ENCODE measurements around the gene GRIN2C. TPM values are rescaled to one million over a fixed set of nuclear protein-coding genes. Genes with fewer than 3 reads are reported as not detected.

The GRIN2C gene
- total RNA-seq, 1 donor from 2014 or later: 0.12 TPM

- peaks cover 9% of the 10 kb centered on the region for H3K9me3 Mint-ChIP-seq (ENCODE audit: unreplicated experiment)
- TF ChIP-seq CTCF (IDR thresholded peaks at IDR 0.05; ENCODE audit: partially characterized antibody, unreplicated experiment): no peak
- no peak overlapping the region for H3K4me3 Mint-ChIP-seq (ENCODE audit: unreplicated experiment)
- H3K36me3 Mint-ChIP-seq (ENCODE audit: unreplicated experiment): no peaks in the 10 kb centered on the region
- DNase-seq: no peak
- H3K27ac Mint-ChIP-seq (ENCODE audit: unreplicated experiment): peak overlapping the region; percentile 31
- peaks cover 6% of the 10 kb centered on the region for H3K27me3 Mint-ChIP-seq (ENCODE audit: unreplicated experiment)
- H3K4me1 Mint-ChIP-seq (ENCODE audit: low read depth, unreplicated experiment): peaks cover 38% of the 10 kb centered on the region
These were observed 42.6 kb downstream of the GRIN2C start for GRCh38 chr17:74816905-74817620.

- no peak overlapping the region for H3K27ac Mint-ChIP-seq (ENCODE audit: unreplicated experiment)
- TF ChIP-seq CTCF (IDR thresholded peaks at IDR 0.05; ENCODE audit: partially characterized antibody, unreplicated experiment): peak; percentile 14
- peak; percentile 38 for DNase-seq
- peak overlapping the region; percentile 72 for H3K4me3 Mint-ChIP-seq (ENCODE audit: unreplicated experiment)
- H3K27me3 Mint-ChIP-seq (ENCODE audit: unreplicated experiment): peaks cover 6% of the 10 kb centered on the region
- peaks cover 34% of the 10 kb centered on the region for H3K4me1 Mint-ChIP-seq (ENCODE audit: low read depth, unreplicated experiment)
- peaks cover 9% of the 10 kb centered on the region for H3K9me3 Mint-ChIP-seq (ENCODE audit: unreplicated experiment)
- no peaks in the 10 kb centered on the region for H3K36me3 Mint-ChIP-seq (ENCODE audit: unreplicated experiment)
These were observed 43.9 kb downstream of the GRIN2C start for GRCh38 chr17:74815550-74816370.

- no peak for DNase-seq
- H3K27ac Mint-ChIP-seq (ENCODE audit: unreplicated experiment): no peak overlapping the region
- peaks cover 7% of the 10 kb centered on the region for H3K9me3 Mint-ChIP-seq (ENCODE audit: unreplicated experiment)
- H3K4me1 Mint-ChIP-seq (ENCODE audit: low read depth, unreplicated experiment): peaks cover 34% of the 10 kb centered on the region
- H3K36me3 Mint-ChIP-seq (ENCODE audit: unreplicated experiment): peaks cover 2% of the 10 kb centered on the region
- peak overlapping the region; percentile 18 for H3K4me3 Mint-ChIP-seq (ENCODE audit: unreplicated experiment)
- peaks cover 6% of the 10 kb centered on the region for H3K27me3 Mint-ChIP-seq (ENCODE audit: unreplicated experiment)
- TF ChIP-seq CTCF (IDR thresholded peaks at IDR 0.05; ENCODE audit: partially characterized antibody, unreplicated experiment): no peak
These were observed 44.6 kb downstream of the GRIN2C start for GRCh38 chr17:74815067-74815466.

- Mint-ChIP-seq H3K36me3 (ENCODE audit: unreplicated experiment) (peaks cover 4% of the 10 kb centered on the region), H3K27ac (ENCODE audit: unreplicated experiment) (no peak overlapping the region), H3K27me3 (ENCODE audit: unreplicated experiment) (peaks cover 6% of the 10 kb centered on the region)
These were observed 45.2 kb downstream of the GRIN2C start for GRCh38 chr17:74814453-74814852.

More at GRCh38 chr17:74814453-74814852, 45.2 kb downstream of the GRIN2C start:
- Mint-ChIP-seq H3K4me3 (ENCODE audit: unreplicated experiment) (no peak overlapping the region), H3K4me1 (ENCODE audit: low read depth, unreplicated experiment) (peaks cover 34% of the 10 kb centered on the region), H3K9me3 (ENCODE audit: unreplicated experiment) (peaks cover 6% of the 10 kb centered on the region)
- TF ChIP-seq CTCF (IDR thresholded peaks at IDR 0.05; ENCODE audit: partially characterized antibody, unreplicated experiment): no peak
- DNase-seq: no peak
